ENCODE data around the gene CLEC19A.

The CLEC19A gene

DNA sequence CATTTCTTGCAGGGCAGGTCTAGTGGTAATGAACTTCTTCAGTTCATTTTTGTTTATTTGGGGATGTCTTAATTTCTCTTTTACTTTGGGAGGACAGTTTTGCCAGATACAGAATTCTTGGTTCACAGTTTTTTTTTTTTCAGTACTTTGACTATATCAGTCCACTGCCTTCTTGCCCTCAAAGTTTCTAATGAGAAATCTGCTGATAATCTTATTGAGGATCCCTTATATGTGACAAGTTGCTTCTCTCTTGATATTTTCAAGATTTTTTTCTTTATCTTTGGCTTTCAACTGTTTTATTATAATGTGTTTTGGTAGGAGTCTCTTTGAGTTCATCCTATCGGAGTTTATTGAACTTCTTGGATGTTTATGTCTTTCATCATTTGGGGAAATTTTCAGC is 42.8 kb downstream of the CLEC19A start:
- DNase-seq (ENCODE audit: low read depth) = no peak

GRCh38 chr16:19329932-19330331 is 44.4 kb downstream of the CLEC19A start:
- DNase-seq (ENCODE audit: low read depth) = no peak

DNA sequence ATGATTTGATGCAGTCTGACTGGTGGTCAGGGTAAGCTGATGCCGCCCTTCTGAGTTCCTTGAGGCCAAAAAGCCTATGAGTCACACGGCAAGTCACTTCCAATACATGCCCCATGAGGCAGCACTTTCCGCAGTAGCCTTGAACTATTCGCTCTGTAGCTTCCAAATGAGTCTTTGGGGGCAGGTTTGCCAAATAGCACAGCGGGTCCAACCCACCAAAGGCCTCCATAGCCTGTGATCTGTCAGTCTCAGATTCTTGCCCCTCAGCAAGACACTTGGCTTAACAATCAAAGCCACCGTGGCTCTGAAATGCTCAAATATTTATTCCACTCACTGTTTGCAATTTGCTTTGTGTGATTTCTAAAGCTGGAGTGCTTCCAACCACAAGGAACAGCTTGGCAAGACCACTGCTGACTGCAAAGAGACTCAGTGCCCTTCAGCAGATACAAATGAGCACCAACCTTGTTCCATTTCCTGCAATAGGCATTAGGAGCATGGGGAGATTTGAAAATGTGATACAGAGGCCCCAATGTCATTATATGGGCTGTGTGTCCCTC is 45.4 kb downstream of the CLEC19A start:
- no peak for DNase-seq (ENCODE audit: low read depth)

- no peak for DNase-seq (ENCODE audit: low read depth)
These were observed 46.3 kb downstream of the CLEC19A start for GRCh38 chr16:19331794-19332193.

DNA sequence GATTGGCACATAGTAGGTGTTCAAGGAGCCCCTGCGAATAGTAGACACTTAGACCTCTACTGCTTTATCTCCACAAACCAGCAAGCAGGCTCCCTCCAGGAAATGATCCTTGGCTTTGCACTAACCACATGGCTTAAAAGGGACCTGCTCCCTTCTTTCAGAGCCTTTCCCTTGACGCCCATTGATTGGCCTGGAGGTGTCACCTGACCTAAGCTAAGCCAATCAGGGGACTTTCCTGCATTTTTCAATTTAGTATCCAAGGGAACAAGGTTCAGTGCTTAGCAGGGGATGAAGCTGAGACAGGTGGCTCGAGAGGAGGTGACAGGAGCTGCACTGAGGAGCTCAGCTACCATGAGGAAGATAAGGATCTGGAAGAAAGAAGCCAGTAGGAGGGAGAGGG is 52.8 kb downstream of the CLEC19A start:
- DNase-seq (ENCODE audit: low read depth) = no peak

DNA sequence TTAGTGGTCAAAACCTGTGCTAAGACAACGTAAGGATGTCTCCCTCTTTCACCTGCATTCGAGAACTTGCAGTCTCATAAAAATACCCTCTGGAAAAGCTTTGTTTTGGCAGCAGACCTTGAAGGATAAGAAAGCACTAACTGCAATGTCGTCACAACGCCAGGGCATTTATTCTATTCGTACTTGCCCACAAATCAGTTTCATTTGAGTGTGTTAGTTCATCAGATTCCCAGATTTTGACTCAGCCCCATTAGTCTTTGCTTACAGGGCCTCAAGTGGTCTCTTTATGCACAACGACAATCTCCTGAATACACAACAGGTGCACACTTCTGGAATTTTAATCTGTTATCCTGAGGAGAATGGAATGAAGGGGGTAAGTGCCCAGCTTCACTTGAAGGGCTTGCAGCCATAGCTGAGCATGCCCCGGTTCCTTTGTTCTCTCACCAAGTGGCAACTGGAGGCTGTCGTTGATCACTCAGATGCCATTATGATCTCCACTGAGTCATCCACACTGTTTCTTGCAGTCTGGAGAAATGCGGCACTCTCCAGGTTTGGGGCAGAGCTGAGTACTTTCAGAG is 58.8 kb downstream of the CLEC19A start:
- DNase-seq (ENCODE audit: low read depth) = no peak

- DNase-seq (ENCODE audit: low read depth) = no peak
These were observed 59.4 kb downstream of the CLEC19A start for GRCh38 chr16:19344980-19345379.

DNA sequence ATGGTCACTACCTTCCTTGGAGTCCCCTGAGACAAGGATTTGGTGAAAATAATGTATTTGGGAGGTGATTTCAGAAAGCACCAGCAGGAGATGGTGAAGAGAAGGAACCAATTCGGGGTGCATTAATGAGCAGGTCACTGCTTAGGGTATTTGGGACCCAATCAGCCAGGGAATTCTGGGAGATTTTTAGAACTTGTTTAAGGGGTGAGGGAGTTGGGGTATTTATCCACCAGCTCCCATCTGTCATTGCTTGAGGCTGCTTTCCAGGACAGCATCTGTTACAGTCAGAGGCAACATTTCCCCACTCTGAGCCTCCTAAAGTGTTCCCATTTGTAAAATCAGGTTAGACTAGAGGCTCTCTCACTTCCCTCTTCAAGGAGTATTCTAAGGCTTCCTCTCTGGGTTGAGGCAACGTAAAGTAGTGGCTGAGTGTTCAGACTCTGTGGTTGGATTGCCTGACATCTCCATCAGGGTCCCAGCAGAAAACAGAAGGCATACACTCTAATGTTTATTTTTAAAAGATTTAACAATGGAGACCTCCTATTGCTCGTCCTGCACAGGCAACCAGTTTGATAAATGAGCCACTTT is 60.9 kb downstream of the CLEC19A start:
- DNase-seq (ENCODE audit: low read depth) = no peak

GRCh38 chr16:19348125-19348524 is 62.6 kb downstream of the CLEC19A start:
- DNase-seq (ENCODE audit: low read depth) = no peak

DNA sequence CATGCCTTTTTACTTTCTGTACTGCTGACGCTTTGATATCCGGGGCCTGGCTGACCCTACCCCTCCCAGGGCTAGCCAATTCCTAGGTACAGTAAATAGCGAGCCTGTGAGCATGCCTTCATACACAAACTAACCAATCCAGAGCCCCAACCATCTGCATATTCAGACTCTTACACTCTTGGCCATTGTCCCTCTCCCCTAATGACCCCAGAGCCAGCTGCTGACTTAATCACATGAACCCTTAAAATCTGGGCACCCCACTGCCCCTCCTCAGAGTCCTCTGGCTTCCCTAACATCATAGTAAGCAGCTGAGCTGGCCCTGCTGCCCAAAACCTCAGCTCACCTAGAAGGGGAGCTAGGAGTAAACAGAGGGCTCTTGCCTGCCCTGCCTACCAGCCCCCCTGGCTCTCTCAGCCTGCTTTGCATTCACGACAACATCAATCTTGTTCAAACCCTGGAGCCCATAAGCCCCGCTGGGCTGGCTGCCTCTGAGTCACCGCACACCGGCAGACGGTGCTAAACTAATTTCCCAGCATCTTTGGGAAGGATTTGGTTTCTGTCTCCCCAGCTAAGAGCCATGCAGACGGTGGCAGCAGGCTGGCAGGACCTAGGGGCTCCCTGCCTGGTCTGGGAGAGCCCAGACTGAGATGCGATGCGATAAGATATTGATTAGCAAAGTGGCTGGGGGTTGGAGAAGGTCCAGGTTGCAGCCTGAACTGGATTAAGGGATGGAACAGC is 63.2 kb downstream of the CLEC19A start:
- no peak for DNase-seq (ENCODE audit: low read depth)

DNA sequence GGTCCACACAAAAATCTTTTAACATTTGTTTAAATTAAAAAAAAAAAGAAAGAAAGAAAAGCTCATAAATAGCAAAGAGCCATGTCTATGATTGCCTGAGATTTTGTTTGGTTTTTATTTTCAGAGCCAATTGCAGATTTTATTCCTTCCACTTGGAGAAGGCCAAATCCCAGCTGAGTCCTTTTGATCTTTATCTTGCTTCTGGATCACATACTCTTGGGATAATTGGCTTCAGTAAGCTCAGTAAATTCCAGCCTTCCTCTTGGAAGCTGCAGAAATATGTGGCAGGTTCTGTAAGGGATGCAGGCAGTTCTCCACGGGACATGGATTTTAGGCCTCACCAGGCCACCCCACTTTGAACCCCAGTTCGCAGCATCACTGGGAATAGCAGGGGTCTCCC is 68.8 kb downstream of the CLEC19A start:
- no peak for DNase-seq (ENCODE audit: low read depth)

- no peak for DNase-seq (ENCODE audit: low read depth)
These were observed 70.8 kb downstream of the CLEC19A start for GRCh38 chr16:19356024-19356952.

- no peak for DNase-seq (ENCODE audit: low read depth)
These were observed 74.0 kb downstream of the CLEC19A start for GRCh38 chr16:19359556-19359955.

Data from activated T-cell treated with anti-CD3 and anti-CD28 coated beads for 1 hour (primary cell).